GM18870 (cell line): Measurements from ENCODE around the gene BRD3OS.

ENCODE experiments used
- ATAC-seq: cut with Tn5 transposase; IDR thresholded peaks from one replicate; pipeline ENCODE4 v1.9.1; 2021; ENCODE audit warnings: moderate library complexity; ENCODE audit not compliant: unreplicated experiment

BRD3OS gene

DNA sequence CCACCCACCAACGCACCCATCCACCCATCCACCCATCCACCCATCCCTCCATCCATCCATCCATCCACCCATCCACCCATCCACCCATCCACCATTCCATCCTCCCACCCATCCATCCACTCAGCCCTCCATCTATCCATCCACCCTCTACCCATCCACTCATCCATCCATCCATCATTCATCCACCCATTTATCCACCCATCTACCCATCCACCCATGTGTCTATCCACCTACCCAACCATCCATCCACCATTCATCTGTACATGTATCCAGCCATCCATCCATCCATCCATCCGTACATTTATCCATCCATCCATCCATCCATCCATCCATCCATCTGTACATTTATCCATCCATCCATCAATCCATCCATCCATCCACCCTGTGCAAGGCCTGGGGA is 22.0 kb upstream of the BRD3OS start:
- no peak for ATAC-seq

DNA sequence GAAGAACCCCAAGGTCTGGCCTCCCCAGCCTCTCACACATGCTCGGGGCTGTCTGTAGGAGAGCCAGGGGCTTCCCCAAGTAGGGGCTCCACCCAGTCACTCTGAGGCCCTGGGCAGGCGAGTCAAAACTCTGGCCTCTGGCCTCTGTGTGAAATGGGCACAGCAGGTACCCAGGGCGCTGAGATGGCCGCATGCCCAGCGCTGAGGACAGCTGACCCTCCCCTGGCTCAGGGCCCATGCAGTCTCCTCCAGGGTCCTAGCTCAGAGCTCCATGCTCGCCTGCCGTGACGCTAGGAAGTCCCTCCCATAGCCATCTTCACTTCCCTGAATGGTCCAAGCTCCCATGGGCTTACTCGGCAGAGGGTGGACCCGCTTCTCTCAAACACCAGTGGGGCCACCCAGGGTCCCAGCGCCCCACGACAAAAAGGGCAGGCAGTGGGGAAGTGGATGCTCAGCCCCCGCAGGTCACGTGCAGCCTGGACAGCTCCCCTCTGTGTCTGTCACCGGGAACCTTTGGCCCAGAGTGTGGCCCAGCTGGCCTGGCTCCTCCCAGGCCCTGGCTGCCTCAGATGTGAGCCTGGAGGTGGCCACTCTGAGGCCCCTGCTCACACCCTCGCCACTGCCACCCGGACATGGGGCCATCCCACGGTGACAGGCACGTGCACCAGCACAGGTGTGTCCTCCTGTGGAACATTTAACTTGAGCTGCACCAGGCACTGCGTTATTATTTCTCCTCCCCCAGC is 21.0 kb upstream of the BRD3OS start:
- no peak for ATAC-seq

DNA sequence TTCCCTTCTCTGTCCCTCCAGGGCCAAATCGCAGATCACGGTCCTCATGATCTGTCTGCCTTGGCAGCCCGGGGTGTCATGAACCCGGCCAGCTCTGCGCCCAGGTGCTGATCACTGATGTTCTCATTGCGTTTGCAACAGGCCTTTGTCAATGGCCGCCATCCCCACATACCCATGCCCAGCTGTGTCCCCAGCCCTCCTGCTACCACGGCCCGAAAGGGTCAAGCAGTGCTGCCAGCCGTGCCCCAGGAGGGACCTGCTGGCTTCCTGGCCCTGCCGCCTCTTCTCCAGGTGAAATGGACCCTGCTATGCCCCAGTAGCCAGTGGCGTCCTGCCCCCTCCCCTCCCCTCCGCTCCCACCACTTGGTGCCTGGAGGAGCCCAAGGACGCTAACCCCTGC is 20.4 kb upstream of the BRD3OS start:
- no peak for ATAC-seq

DNA sequence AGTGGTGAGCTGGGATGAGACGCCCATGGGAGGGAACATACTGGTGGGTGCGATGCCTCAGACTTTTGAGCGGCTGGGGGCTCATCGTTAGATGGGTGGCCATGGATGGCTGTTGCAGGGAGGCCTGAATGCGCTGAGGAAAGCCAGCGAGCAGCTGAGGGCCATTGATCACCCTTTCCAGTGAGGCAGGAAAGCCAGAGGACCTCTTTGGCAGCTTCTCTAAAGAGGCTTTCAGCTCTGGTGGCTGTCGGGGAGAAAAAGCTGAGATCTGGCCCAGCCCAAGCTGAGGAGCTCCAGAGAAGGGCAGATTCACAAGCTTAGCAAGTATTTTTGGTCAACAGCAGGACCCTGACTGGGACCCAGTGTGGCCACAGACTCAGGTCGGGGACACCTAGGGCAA is 19.9 kb upstream of the BRD3OS start:
- ATAC-seq = no peak

GRCh38 chr9:134007150-134007549 is 18.1 kb upstream of the BRD3OS start:
- ATAC-seq = no peak

DNA sequence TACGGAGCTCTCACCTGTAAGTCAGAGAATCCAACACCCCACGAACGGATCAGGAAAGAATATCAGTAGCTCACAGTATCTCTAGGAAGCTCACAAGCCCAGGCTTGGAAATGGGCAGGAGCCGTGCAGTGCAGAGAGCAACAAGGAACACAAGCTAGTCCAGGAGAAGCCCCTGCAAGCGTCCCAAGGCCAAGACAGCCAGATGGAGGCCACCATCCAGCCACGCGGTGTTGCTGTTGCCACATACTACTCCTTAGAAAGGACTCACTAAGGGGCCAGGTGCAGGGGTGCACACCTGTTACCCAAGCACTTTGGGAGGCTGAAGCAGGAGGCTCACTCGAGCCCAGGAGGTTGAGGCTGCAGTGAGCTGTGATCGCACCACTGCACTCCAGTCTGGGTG is 17.7 kb upstream of the BRD3OS start:
- no peak for ATAC-seq

DNA sequence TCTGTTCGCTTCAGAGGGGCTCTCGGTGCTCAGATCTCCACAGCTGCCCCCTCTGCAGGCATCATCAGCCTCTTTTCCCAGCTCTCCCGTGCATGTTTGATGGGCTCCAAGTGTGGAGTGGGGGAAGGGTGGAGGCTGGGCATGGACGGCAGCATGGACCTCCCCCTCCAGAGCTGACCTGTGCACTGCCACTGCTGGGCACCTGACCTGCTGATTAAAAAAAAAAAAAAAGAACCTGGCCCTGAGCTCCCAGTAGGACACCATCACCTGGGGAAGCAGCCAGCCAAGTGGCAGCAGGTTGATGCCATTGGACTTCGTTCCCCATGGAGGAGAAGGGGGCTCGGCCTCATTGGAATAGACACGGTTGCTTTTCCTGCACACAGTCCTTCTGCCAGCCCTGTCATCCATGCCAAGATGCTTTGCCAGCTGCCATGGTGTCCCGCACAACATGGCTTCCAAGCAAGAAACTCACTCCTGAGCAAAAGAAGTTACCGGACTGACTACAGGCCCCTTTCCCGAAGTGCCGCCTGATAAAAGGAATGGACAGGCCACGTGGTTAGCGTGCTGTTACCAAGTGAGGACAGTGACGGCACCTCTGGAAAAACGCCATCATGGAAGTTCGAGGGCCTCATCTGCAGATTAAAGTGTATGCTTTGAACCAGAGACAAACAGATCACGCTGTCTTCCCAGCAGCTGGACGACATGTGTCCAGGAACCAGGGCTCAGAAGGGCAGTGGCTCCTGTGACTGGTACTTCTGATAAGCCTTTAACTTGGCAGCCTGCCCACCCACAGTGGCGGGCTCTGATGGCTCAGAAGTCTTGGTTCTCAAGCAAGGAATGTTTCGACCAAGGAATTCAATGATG is 14.7 kb upstream of the BRD3OS start:
- no peak for ATAC-seq

GRCh38 chr9:134011401-134011800 is 13.9 kb upstream of the BRD3OS start:
- no peak for ATAC-seq

- ATAC-seq = no peak
Observed at GRCh38 chr9:134014946-134015345, 10.3 kb upstream of the BRD3OS start.

DNA sequence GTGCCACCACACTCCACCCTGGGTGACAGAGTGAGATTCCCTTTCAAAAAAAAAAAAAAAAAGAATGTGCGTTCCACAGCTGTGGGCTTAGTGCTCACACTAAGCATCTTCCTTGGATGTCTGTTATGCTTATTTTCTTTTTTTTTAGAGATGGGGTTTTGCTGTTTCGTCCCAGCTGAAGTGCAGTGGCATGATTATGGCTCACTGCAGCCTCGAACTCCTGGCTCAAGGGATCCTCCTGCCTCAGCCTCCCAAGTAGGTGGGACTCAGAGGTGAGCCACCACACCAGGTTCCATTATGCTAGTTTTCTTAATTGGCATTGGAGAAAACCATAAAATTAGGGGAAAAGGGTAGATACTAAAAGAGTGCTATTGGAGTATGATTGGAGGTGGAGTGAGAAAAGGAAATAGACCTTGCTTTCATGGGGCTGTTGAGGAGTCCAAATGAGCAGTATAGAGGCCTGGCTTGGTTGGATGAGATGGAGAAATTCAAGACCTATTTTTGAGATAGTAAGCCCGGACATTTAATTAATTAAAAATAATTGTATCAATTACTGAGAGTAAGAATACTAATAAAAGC is 978 bp upstream of the BRD3OS start:
- no peak for ATAC-seq

DNA sequence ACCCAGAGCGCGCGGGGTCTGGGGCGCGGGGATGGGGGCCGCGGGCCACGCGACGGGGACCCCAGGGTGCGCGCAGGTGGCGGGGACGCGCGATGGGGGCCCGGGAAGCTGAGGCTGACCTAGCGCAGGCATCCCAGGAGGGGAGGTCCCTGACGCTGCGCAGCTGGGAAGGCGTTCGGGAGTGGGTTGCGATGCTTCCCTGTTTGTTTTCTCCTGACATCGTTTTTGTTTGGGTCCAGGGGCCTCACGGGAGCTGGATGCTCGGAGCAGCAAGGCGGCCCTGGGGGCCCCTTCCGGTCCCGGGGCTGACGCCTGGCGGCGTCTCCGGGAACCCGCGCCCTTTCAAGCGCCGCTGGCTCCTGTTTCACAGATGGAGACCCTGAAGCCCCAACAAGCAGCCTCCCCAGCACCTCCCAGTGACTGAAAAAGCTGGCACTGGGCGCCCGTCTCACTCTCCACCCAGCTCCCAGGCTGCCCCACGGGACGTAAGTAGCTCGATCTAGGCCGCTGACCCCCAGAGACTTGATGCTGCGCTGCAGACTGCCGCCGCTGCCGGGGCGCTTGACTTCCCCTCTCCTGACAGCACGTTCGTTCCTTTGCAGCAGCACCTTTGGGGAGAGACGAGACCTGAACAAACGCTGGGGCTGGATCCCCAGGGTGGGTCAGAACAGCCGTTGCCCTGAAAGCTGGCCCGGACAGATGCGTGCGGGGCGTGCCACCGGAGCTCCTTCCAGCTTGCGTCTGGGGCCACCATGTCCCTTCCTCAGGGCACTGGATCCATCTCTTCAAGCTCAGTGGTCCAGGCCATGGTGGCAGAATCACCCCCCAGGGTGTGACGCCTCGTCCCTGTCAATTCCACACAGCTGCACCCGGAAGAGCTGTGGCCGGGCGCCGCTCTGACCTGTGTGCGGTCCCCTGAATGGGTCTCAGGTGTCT is 593 bp downstream of the BRD3OS start:
- no peak for ATAC-seq

- no peak for ATAC-seq
Observed at GRCh38 chr9:134026581-134026980, 1.3 kb downstream of the BRD3OS start.

GRCh38 chr9:134026981-134027380 is 1.7 kb downstream of the BRD3OS start:
- no peak for ATAC-seq

- ATAC-seq = no peak
Observed at GRCh38 chr9:134027561-134027960, 2.3 kb downstream of the BRD3OS start.

GRCh38 chr9:134028076-134028475 is 2.8 kb downstream of the BRD3OS start:
- no peak for ATAC-seq

- no peak for ATAC-seq
Observed at GRCh38 chr9:134028575-134029247, 3.4 kb downstream of the BRD3OS start.

DNA sequence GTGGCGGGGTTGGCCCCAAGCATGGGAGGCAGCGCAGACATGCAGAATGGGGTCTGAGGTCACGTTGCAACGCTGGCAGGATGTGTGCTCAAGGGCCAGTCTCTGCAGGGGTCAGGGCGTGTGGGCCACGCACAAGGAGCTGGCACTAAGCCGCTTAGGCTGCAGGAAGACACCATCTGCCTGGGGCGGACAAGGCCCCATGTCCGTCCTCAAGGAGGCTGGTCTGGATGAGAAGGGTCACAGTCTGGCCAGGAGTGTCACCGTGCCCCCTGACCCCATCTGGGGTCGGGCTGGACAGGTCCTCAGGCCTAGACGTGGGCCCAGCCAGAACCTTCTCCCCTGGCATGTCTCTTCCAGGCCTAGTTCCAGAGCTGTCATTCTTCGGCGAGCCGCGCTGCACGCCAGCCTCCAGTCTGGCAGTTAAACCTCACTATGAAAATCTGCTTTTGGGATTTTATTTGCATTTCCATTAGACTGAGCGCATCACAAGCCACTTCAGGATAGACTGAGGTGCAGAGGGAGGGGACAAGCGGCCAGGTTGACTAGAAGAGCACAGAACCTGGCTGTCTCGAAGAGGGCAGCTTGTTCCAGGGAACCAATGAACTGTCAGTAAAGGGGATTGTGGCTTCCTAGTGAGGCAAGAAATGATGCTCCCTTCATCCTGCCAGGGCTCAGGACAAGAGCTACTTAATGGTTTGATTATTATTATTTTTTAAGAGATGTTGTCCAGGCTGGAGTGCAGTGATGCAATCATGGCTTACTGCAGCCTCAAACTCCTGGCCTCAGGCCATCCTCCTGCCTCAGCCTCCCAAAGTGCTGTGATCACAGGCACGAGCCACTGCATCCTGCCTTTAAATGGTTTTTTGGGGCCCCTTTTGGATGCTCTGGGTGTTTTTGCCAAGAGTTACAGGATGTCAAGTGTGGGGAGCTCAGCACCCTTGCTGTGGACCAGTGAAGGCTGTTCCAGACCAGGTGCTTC is 4.3 kb downstream of the BRD3OS start:
- no peak for ATAC-seq

DNA sequence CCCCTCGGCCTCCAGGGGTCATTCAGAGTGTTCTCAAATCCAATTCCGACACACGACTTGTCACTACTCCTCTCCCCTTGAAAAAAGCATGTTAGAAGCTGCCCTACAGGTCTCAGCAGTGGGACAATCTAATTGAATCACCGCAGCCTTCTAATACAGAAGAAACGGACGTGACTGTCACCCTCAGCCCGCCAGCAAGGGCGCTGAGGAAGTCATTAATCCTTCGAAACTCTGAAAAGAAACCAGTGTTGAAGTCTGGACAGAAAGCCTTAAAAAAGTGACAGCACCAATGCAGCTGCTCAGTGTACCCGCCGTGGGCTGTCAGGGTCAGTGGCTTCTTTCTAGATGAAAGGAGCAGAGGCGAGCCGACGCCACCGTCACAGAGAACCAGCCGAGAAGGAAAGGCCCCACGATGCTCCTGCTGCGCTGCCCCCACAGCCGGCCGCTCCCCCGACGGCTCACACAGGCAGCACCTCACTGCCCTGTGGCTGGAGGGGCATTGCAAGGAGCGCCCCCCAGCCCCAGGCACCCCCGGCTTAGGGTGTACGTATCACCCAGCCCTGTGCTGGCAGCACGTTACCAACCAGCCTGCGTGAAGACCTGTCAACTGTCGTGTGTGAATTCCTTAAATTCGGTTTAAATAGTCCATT is 5.7 kb downstream of the BRD3OS start:
- ATAC-seq = no peak

- ATAC-seq = no peak
Observed at GRCh38 chr9:134031783-134032182, 6.5 kb downstream of the BRD3OS start.
